Measurements from ENCODE around the gene SLC39A7. TPM values are rescaled to one million over a fixed set of nuclear protein-coding genes. Genes with fewer than 3 reads are reported as not detected.

Gene SLC39A7
- total RNA-seq, 1 experiment from 2014 or later, result 119 TPM

- no peak overlapping the region for H3K27ac ChIP-seq (ENCODE audit: low read depth, low read length, poor library complexity, severe bottlenecking)
- H3K36me3 ChIP-seq (ENCODE audit: insufficient read depth, low read length, poor library complexity, severe bottlenecking), result peaks cover 36% of the 10 kb centered on the region
- TF ChIP-seq, protein P1, sequence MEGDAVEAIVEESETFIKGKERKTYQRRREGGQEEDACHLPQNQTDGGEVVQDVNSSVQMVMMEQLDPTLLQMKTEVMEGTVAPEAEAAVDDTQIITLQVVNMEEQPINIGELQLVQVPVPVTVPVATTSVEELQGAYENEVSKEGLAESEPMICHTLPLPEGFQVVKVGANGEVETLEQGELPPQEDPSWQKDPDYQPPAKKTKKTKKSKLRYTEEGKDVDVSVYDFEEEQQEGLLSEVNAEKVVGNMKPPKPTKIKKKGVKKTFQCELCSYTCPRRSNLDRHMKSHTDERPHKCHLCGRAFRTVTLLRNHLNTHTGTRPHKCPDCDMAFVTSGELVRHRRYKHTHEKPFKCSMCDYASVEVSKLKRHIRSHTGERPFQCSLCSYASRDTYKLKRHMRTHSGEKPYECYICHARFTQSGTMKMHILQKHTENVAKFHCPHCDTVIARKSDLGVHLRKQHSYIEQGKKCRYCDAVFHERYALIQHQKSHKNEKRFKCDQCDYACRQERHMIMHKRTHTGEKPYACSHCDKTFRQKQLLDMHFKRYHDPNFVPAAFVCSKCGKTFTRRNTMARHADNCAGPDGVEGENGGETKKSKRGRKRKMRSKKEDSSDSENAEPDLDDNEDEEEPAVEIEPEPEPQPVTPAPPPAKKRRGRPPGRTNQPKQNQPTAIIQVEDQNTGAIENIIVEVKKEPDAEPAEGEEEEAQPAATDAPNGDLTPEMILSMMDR (conservative IDR thresholded peaks at IDR 0.05; ENCODE audit: low read depth, low read length), result no peak
- TF ChIP-seq EZH2 (IDR thresholded peaks at IDR 0.05; ENCODE audit: borderline replicate concordance, low read depth, low read length, poor library complexity, severe bottlenecking), result no peak
- H3K9me3 ChIP-seq (ENCODE audit: low read depth, low read length, poor library complexity, severe bottlenecking), result no peaks in the 10 kb centered on the region
- POLR2A ChIA-PET (ENCODE audit: low non-redundant PET), result interaction anchor here (0.7 kb wide), 1 partner anchor 1575 kb away, joined by 3 read pairs; no protein-coding TSS in a partner anchor
- H3K27me3 ChIP-seq (replicated peaks; ENCODE audit: insufficient read depth, low read depth, low read length, poor library complexity), result no peaks in the 10 kb centered on the region
- CTCF ChIA-PET, result no interaction called here
- H3K4me3 ChIP-seq (ENCODE audit: low read depth, low read length, poor library complexity, severe bottlenecking), result no peak overlapping the region
- H3K4me1 ChIP-seq (ENCODE audit: insufficient read depth, low read length, poor library complexity, severe bottlenecking), result peaks cover 7% of the 10 kb centered on the region
- BruUV-seq (replicated peaks), result no TSS peak
- intact Hi-C loops (cut with micrococcal nuclease; ENCODE audit: unreplicated experiment), result no loop called here
- no peak for DNase-seq (ENCODE audit: low spot score)
Measured at GRCh38 chr6:33194431-33194979, 6.2 kb upstream of the SLC39A7 start.

DNA sequence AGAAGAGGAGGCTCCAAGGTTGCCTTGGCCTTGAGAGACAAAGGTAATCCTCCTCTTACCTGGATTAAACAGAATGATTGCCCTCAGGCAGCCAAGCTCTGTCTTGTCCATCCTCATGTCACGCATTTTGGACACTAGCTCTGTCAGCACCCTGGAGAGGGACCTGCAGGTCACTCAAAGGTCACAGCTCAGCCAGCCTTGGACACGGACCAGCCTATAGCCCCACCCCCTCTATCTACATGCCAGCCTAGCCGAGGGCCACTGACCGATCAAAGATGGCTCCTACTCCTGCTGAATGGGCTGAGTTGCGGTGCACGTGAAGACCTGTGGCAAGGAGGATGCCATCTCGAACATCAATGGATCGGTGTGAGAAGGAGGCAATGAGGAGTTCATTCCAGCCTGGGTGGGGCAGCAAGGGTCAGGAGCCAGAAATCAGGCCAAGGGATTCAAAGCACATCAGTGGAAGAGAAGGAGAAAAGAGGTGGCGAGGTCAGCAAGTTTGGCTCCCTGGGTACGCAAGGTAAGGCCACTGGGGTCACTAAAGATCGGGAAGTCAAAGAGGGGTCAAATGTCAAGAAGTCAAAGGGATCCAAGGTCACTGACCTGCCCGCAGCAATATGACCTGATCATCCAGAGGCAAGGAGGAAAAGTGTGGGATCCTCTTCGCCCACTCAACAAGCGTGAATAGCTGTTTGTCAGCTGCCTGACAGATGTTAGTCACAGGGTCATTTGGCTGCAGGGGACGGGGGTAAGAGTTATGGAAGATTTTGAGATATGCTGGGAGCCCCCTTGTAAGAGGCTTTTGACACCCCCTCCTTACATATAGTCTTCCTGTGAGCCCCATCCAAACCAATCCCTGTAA, 5.1 kb upstream of the SLC39A7 start:
- TF ChIP-seq, protein P1 (conservative IDR thresholded peaks at IDR 0.05; ENCODE audit: low read depth, low read length), result no peak
- TF ChIP-seq EZH2 (IDR thresholded peaks at IDR 0.05; ENCODE audit: borderline replicate concordance, low read depth, low read length, poor library complexity, severe bottlenecking), result no peak
- Histone ChIP-seq H3K9me3 (ENCODE audit: low read depth, low read length, poor library complexity, severe bottlenecking) (no peaks in the 10 kb centered on the region), H3K4me3 (ENCODE audit: low read depth, low read length, poor library complexity, severe bottlenecking) (no peak overlapping the region), H3K27ac (ENCODE audit: low read depth, low read length, poor library complexity, severe bottlenecking) (no peak overlapping the region), H3K27me3 (replicated peaks; ENCODE audit: insufficient read depth, low read depth, low read length, poor library complexity) (no peaks in the 10 kb centered on the region), H3K4me1 (ENCODE audit: insufficient read depth, low read length, poor library complexity, severe bottlenecking) (peaks cover 7% of the 10 kb centered on the region), H3K36me3 (ENCODE audit: insufficient read depth, low read length, poor library complexity, severe bottlenecking) (peaks cover 36% of the 10 kb centered on the region)
- ChIA-PET POLR2A (ENCODE audit: low non-redundant PET) (no interaction called here), CTCF (no interaction called here)
- DNase-seq (ENCODE audit: low spot score), result no peak
- BruUV-seq (replicated peaks), result no TSS peak
- intact Hi-C loops (cut with micrococcal nuclease; ENCODE audit: unreplicated experiment), result no loop called here

- Histone ChIP-seq H3K36me3 (ENCODE audit: insufficient read depth, low read length, poor library complexity, severe bottlenecking) (peaks cover 44% of the 10 kb centered on the region), H3K4me3 (ENCODE audit: low read depth, low read length, poor library complexity, severe bottlenecking) (no peak overlapping the region), H3K9me3 (ENCODE audit: low read depth, low read length, poor library complexity, severe bottlenecking) (no peaks in the 10 kb centered on the region), H3K27ac (ENCODE audit: low read depth, low read length, poor library complexity, severe bottlenecking) (no peak overlapping the region), H3K27me3 (replicated peaks; ENCODE audit: insufficient read depth, low read depth, low read length, poor library complexity) (no peaks in the 10 kb centered on the region), H3K4me1 (ENCODE audit: insufficient read depth, low read length, poor library complexity, severe bottlenecking) (peaks cover 15% of the 10 kb centered on the region)
- TF ChIP-seq, protein P1 (conservative IDR thresholded peaks at IDR 0.05; ENCODE audit: low read depth, low read length), result peak; percentile 82
- TF ChIP-seq EZH2 (IDR thresholded peaks at IDR 0.05; ENCODE audit: borderline replicate concordance, low read depth, low read length, poor library complexity, severe bottlenecking), result no peak
- CTCF ChIA-PET, result no interaction called here
- peak; percentile 78 for DNase-seq (ENCODE audit: low spot score)
- POLR2A ChIA-PET (ENCODE audit: low non-redundant PET), result no interaction called here
- BruUV-seq (replicated peaks), result no TSS peak
- intact Hi-C loops (cut with micrococcal nuclease; ENCODE audit: unreplicated experiment), result no loop called here
Measured at GRCh38 chr6:33197431-33198048, 3.1 kb upstream of the SLC39A7 start.
